VCaP (cell line): ENCODE data around the gene HIVEP3.

Source experiments
- H3K27ac ChIP-seq: fragments of 450-650 bp; 2 replicates; pipeline ENCODE4 v1.5.1; 2017
- CTCF ChIP-seq: fragments of 450-650 bp; conservative IDR thresholded peaks from 2 replicates; pipeline ENCODE4 v1.5.1; 2017; ENCODE audit warnings: mild to moderate bottlenecking, moderate library complexity

The HIVEP3 gene

GRCh38 chr1:41494351-41495209 lies 424.1 kb downstream of the HIVEP3 start:
- TF ChIP-seq CTCF = no peak

GRCh38 chr1:41493626-41494350 lies 424.9 kb downstream of the HIVEP3 start:
- no peak overlapping the region for H3K27ac ChIP-seq
- no peak for TF ChIP-seq CTCF

More at GRCh38 chr1:41494351-41495209, 424.1 kb downstream of the HIVEP3 start:
- no peak overlapping the region for H3K27ac ChIP-seq

- no peak overlapping the region for H3K27ac ChIP-seq
- TF ChIP-seq CTCF = no peak
These were observed 425.6 kb downstream of the HIVEP3 start for GRCh38 chr1:41493117-41493536.

- no peak overlapping the region for H3K27ac ChIP-seq
- TF ChIP-seq CTCF = peak; percentile 52
These were observed 426.3 kb downstream of the HIVEP3 start for GRCh38 chr1:41492341-41492848.

GRCh38 chr1:41490911-41491310 lies 427.8 kb downstream of the HIVEP3 start:
- TF ChIP-seq CTCF = no peak
- no peak overlapping the region for H3K27ac ChIP-seq

GRCh38 chr1:41489561-41489960 lies 429.2 kb downstream of the HIVEP3 start:
- no peak overlapping the region for H3K27ac ChIP-seq
- TF ChIP-seq CTCF = no peak
